HG02763 (cell line): ENCODE results near the gene EGR1.
"Not testable (repeated sequence)": the region's sequence is repeated elsewhere in the genome, so short reads cannot be mapped to it uniquely, and the experiment has no call there.

Experiments
- ATAC-seq: cut with Tn5 transposase; IDR thresholded peaks from one replicate; pipeline ENCODE4 v1.9.1; 2021; ENCODE audit warnings: mild to moderate bottlenecking, moderate library complexity; ENCODE audit not compliant: unreplicated experiment

Gene EGR1

DNA sequence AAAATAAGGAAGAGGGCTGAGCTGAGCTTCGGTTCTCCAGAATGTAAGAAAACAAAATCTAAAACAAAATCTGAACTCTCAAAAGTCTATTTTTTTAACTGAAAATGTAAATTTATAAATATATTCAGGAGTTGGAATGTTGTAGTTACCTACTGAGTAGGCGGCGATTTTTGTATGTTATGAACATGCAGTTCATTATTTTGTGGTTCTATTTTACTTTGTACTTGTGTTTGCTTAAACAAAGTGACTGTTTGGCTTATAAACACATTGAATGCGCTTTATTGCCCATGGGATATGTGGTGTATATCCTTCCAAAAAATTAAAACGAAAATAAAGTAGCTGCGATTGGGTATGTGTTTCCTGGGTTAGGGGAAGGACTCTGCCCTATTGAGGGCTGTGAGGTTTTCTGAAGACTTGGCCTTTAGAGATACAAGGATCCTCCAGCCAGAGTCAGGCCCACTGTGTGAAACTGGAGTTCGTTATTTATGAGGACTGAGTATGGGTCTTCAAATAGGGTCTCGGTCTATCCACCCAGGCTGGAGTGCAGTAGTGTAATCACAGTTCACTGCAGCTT is 3.8 kb downstream of the EGR1 start:
- no peak for ATAC-seq

GRCh38 chr5:138469540-138470321 is 4.5 kb downstream of the EGR1 start:
- ATAC-seq, result no peak

GRCh38 chr5:138470322-138471051 is 5.2 kb downstream of the EGR1 start:
- no peak for ATAC-seq

- ATAC-seq, result no peak
These were observed 5.7 kb downstream of the EGR1 start for GRCh38 chr5:138471052-138471361.

DNA sequence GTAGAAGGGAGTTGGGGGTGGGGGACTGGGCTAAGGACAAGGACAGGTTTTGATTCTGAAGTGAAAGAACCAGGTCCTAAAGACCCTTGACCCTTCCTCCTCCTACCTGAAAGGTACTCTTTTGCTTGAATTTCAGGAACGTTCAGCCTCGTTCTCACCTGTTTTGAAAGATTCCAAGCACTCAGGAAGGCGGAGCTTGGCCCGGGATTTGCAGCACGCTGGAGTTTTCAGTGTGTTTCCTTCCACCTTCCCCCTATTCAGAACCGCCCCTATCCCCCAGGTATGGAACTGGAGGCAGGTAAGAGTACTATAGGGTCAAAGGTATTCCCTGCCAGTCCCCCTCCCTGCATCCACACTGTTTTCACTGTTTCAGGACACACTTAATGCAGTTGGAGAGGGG is 7.1 kb downstream of the EGR1 start:
- no peak for ATAC-seq

DNA sequence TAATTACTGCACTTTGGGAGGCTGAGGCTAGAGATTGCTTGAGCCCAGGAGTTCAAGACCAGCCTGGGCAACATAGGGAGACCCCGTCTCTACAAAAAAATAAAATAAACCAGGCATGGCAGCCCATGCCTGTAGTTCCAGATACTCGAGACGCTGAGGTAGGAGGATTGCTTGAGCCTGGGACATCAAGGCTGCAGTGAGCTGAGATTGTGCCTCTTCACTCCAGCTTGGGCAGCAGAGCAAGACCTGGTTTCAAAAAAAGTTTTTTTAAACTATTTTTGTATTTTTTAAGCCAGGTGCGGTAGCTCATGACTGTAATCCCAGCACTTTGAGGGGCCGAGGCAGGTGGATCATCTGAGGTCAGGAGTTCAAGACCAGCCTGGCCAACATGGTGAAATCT is 7.9 kb downstream of the EGR1 start:
- ATAC-seq, result not testable (repeated sequence)

DNA sequence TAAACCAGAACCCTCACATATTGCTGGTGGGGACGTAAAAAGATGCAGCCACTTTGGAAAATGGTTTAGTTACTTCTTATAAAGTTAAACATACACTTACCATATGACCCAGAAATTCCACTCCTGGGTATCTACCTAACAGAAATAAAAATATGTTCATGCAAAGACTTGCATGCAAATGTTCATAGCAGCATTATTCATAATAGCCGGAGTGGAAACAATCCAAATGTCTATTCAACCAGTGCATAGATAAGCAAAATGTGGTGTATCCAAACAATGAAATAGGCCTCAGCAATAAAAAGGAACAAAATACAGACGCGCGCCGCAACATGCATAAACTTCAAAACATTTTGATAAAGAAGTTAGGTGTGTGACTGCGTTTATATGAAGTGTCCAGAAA is 11.6 kb downstream of the EGR1 start:
- no peak for ATAC-seq

GRCh38 chr5:138482638-138483037 is 17.4 kb downstream of the EGR1 start:
- ATAC-seq, result no peak

GRCh38 chr5:138488481-138488945 is 23.2 kb downstream of the EGR1 start:
- no peak for ATAC-seq

DNA sequence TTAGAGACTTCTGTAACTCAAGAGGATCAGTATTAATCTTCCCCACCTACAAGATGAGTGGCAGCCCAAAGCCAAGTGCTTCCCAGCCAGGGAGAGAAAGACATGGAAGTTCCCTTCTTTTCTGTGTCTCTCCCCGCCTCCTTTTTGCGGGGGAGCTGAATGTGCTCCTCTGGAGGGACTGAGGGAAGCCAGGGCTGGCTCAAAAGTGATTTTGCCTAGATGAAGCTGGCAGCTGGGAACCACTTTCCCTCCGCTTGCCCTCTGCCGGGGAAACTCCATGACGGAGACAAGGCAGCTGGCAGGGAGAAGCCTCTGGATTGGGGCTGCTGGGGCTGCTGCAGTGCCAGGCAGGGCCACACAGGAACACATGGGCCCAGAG is 24.4 kb downstream of the EGR1 start:
- ATAC-seq, result no peak

DNA sequence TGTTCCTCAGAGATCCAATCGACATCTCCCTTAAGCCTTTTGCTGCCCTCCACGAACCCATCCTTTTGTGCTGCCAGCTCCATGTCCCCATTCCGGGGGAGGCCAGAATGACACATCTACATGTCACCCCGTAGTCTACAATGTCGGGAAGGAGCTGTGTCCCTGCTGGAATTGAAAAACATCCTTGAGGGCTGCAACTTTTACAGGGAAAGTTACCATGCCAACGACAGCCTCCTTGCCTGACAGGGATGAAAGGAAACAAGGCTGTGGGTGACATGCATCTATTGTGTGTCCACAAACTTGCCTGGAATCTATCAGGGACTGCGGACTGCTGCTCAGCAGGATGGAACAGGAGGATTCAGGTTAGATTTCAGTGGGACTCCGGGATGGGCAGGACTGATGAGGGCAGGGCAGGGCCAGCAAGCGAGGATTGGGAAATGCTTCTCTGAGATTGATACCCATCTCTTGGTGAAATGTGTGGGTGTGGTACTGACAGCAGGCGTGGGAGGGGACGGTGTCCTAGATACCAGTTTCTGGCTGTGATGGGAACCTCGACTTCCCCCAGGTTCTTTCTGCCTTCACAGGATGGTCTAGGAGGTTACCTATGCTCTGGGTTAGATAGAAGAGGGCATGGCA is 25.5 kb downstream of the EGR1 start:
- no peak for ATAC-seq

DNA sequence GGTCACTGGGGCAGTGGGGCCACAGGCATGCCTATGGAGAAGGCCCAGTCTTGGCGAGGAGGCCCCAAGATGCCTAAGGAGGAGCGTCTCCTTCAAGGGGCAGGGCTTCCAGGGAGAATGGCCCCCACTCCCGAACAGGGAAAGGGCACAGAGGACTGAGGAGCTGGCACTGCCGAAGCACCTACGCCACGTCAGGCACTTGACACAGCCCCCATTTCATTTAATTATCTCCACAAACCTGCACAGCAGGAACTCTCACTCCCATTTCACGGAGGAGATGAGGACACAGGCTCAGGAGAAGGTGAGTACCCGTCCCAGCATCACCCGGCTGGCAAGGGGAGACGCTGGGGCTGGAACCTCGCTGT is 26.0 kb downstream of the EGR1 start:
- no peak for ATAC-seq

- ATAC-seq, result peak; percentile 93
These were observed 26.6 kb downstream of the EGR1 start for GRCh38 chr5:138491669-138492559.

DNA sequence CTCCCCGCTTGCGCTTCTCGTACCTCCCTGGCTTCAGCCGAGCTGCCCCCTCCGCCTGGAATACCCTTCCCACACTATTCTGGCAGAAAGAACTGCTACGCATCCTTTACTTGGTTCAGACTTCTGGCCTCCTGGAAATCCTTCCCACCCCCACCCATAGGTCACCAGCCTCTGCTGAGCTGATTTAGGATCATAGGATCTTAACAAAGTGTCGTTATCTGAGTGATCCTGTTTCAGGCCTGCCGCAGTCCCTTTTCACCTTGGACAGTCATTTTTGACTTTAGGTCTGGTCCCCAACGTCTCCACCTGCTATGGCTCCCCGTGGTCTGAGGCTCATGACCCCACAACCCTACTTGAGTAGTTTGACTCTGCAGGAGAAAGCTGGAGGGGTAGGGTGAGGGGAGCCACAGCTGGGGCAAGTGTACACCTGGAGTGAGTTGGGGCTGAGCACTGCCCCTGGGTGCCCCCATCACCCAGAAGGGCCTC is 27.3 kb downstream of the EGR1 start:
- no peak for ATAC-seq

- ATAC-seq, result no peak
These were observed 30.1 kb downstream of the EGR1 start for GRCh38 chr5:138495351-138495750.

DNA sequence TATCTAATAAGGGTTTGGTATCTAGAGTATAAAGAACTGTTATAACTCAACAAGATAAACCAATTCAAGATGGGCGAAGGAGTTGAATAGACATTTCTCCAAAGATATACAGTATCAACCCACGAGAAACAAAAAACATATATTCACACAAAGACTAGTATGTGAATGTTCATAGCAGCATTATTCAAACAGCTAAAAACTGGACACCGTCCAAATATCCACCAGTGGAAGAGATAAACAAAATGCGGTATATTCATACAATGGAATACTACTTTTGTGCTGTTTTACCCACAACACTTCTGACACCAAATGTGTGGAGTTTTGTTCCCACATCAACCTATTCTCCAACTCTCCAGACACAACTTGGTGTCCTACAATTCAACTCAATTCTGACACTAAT is 33.1 kb downstream of the EGR1 start:
- ATAC-seq, result no peak

DNA sequence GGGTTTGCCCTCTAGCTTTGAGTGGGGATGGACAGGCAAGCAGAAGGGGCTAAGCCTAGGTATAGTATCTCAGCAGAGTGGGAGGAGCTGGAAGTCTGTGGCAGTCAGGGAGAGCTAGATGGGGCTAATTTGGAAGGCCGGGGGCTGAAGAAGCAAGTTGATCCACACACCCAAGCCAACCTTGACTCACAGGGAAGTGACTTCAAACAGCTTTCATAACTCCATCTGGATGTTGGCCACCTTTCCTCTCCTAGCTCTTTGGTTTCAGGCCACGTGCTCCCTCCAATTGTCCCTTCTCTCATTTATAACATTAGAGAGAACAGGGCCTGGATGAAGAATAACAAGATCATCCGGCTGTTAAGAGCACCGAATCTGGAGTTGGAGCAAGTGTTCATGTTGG is 36.8 kb downstream of the EGR1 start:
- no peak for ATAC-seq

- no peak for ATAC-seq
These were observed 37.2 kb downstream of the EGR1 start for GRCh38 chr5:138502521-138502920.

- ATAC-seq, result no peak
These were observed 38.4 kb downstream of the EGR1 start for GRCh38 chr5:138503487-138504270.

GRCh38 chr5:138504799-138505198 is 39.5 kb downstream of the EGR1 start:
- no peak for ATAC-seq
